Mucosa of gallbladder (tissue), 1 donor: ENCODE data around the gene LDAF1. TPM values are rescaled to one million over a fixed set of nuclear protein-coding genes. Genes with fewer than 3 reads are reported as not detected.
A peak's percentile ranks its signal among the peaks of the same experiment; 100 is the strongest.
"Not testable (repeated sequence)": the region's sequence is repeated elsewhere in the genome, so short reads cannot be mapped to it uniquely, and the experiment has no call there.

ENCODE experiments used
- DNase-seq: peaks from one replicate; pipeline ENCODE4 v3.0.0-alpha.2; 2020; ENCODE audit warnings: low spot score
- total RNA-seq: library from RNA; stranded (reverse); gene quantifications from one replicate; pipeline ENCODE4 v1.2.1, GENCODE V29; 2021
- donor health status: DM: no; HTN: no; CAD: no.

The LDAF1 gene
- 61.5 TPM for total RNA-seq

DNA sequence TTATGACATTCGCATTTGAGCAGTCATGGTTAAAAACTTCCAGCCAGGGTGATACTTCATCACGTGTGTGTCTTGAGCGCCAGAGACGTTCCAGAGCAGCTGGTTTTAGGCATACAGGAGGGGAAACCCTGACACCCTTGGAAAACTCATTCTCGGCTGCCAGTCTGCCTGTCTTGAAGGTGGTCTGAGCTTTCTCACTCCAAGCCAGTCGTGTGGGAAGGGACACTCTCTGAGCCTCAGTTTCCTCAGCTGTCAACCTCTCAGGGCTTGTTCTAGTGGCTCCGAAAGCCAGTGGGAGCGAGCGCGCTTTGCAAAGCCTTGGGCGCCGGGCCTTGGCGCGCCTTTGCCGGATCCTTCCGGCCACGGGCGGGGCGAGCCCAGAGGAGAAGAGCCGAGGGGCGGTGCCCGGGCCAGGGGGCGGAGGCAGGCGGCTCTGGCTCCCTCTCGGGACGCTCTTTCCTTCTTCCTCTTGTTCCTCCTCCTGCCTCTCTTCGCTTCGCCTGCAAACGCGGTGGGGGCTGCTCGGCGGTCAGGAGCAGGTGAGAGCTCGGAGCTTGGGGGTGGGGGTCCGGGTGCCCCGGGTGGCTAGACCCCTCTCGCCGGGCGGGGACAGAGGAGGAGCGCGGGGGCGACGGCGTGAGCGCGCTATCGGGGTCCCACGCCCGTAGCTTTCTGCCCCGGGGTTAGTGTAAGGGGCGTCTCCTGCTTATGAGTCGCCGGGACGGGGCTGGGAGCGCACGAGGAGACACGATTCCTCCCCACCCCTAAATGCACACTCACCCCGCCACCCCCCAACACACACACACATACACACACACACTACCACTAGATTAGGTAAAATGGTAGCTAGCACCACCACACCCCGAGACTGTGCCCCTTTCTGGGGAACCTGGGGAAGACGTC lies at the start of gene LDAF1:
TSS of gene LDAF1 (plus strand) at position 467 of the 903 bp plus-strand sequence. CDS start 2,509 bp downstream, outside the sequence.
- peak; percentile 84 for DNase-seq

- not testable (repeated sequence) for DNase-seq
Observed at GRCh38 chr16:21115551-21115950, 42.9 kb upstream of the LDAF1 start.

GRCh38 chr16:21116148-21116693 lies 42.3 kb upstream of the LDAF1 start:
- no peak for DNase-seq

DNA sequence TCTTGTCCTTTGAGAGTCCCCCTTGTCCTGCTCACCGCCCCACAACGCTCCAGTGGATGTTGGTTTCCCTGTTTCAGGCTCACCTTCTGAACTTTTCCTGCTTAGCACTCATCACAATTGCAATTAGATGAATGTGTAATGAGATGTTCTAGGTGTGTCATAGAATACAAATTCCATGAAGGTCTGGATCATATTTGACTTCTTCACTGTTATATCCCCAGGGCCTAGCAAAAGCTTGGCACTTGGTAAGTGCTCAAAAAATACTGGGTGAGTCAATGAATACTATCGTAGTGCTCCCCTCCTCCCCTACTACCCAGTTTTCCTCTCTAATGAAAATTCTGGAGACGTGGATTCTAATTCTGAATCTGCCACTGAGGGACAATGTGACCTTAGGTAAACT lies 40.9 kb upstream of the LDAF1 start:
- no peak for DNase-seq

- DNase-seq, result no peak
Observed at GRCh38 chr16:21120976-21121520, 37.4 kb upstream of the LDAF1 start.

- no peak for DNase-seq
Observed at GRCh38 chr16:21125191-21125590, 33.3 kb upstream of the LDAF1 start.

DNA sequence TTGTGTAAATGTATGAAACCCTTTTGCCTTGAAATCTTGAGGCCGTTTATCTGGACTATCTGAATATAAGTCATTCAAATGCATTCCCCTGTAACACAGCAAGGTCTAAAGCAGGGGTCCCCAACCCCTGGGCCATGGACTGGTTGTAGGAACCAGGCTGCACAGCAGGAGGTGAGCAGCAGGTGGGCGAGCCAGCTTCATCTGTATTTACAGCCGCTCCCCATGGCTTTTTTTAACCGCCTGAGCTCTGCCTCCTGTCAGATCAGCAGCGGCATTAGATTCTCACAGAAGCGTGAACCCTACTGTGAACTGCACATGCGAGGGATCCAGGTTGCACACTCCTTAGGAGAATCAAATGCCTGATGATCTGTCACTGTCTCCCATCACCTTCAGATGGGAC lies 32.0 kb upstream of the LDAF1 start:
- DNase-seq, result no peak

- no peak for DNase-seq
Observed at GRCh38 chr16:21128991-21129390, 29.5 kb upstream of the LDAF1 start.

GRCh38 chr16:21130811-21131210 lies 27.7 kb upstream of the LDAF1 start:
- no peak for DNase-seq

DNA sequence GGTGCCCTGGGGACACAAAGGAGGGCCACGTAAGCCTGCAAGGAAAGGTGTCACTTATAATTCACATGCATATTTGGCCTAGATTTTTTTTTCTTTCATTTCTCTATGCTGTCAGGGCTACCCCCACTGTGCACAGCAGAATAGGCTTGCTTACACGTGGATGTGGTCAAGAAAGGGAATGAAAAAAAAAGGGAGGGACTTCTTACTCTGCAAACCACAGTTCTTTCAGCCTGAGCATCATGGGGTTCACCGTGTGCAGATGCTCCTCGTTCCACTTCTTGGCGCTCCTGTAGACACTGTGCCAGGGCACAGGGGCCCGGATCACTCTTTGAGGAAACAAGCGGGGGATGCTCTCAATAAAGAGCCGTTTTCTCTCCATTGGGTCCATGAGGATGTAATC lies 24.4 kb upstream of the LDAF1 start:
- DNase-seq, result no peak

- no peak for DNase-seq
Observed at GRCh38 chr16:21145738-21146137, 12.7 kb upstream of the LDAF1 start.

DNA sequence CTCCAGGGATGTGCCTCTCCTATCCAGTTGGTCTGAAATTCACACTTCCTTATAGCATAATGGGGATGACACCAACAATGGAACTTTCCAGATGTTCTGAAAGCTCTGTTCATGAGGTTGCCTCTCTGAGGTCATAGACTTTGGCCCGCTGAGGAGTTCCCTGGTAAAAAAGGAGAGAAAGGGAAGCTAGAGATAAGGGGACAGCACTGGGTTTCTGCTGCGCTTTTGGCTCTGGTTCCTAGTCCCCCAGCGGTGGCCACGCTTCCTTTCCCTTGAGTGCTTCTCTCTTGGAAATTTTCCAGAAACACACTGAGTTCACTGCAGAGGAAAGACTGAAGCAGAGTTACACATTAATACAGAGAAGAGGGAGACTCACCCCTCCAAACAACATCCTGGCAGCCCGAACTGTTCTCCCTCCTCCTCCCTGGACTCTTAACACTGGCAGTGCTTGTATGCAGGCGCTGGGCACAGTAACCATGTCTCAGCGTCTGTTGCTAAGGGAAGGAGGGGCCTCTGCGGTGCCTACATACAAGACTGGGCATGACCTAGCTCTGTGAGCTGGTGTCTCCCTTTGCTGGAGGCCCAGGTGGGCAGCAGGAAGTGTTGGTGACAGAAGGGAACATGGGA lies 8.0 kb upstream of the LDAF1 start, which contains the start of gene DNAH3:
TSS of gene DNAH3 (minus strand) at position 472 of the 627 bp plus-strand sequence. CDS start 527 bp downstream, outside the sequence.
- DNase-seq, result no peak

DNA sequence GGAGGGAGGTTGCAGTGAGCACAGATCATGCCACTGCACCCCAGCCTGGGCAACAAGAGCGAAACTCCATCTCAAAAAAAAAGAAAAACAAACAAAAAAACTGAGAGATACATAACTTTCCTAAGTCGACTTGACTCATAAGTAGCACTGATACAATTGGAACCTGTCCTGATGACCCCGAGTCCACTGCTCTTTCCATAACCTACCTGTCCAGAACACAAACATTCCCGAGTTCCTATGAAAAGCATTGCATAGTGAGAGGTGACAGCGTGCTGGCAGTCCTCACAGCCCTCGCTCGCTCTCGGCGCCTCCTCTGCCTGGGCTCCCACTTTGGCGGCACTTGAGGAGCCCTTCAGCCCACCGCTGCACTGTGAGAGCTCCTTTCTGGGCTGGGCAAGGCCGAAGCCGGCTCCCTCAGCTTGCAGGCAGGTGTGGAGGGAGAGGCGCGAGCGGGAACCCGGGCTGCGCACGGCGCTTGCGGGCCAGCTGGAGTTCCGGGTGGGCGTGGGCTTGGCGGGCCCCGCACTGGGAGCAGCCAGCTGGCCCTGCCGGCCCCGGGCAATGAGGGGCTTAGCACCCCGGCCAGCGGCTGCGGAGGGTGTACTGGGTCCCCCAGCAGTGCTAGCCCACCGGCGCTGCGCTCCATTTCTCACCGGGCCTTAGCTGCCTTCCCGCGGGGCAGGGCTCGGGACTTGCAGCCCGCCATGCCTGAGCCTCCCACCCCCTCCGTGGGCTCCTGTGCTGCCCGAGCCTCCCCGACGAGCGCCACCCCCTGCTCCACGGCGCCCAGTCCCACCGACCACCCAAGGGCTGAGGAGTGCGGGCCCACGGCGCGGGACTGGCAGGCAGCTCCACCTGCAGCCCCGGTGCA lies 6.1 kb upstream of the LDAF1 start:
- not testable (repeated sequence) for DNase-seq

- not testable (repeated sequence) for DNase-seq
Observed at GRCh38 chr16:21153124-21153729, 5.2 kb upstream of the LDAF1 start.

DNA sequence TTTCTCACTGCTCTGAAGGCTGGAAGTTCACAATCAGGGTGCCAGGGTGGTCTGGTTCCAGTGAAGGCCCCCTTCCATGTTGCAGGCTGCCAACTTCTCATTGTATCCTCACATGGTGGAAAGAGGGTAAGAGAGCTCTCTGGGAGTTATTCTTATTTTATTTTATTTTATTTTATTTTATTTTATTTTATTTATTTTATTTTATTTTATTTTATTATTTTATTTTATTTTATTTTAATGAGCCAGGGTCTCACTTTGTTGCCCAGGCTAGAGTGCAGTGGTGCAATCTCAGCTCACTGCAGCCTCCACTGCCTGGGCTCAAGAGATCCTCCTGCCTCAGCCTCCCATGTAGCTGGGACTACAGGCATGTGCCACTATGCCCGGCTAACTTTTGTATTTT lies 2.5 kb upstream of the LDAF1 start:
- DNase-seq, result not testable (repeated sequence)

DNA sequence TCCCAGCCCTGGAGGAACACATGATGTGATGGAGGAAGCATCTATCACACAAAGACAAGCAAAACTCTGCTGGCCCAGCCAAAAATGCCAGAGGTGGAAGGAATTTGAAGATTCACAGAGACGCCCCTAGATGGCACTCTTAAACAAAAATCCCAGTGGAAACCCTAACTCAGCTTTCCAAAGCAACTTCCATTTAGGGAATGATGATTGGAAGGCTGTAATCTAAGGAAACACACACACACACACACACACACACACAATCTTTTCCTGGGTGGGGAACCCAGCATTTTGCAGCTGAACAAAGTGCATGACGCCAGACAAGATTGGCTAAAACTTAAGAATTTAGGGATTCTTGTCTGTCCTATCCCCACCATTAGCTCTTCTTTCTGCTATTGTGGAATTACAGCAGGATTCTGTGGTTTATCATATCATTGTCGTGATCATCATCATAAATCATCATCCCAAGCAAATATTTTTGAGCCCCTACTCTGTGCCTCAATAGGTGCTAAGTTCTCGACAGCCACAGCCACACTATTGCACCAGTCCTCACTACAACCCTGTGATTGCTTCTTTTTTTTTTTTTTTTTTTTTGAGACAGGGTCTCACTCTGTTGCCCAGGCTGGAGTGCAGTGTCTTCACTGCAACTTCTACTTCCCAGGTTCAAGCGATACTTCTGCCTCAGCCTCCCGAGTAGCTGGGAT lies 1.6 kb upstream of the LDAF1 start:
- DNase-seq, result peak; percentile 52

- DNase-seq, result no peak
Observed at GRCh38 chr16:21157632-21158031, 842 bp upstream of the LDAF1 start.

DNA sequence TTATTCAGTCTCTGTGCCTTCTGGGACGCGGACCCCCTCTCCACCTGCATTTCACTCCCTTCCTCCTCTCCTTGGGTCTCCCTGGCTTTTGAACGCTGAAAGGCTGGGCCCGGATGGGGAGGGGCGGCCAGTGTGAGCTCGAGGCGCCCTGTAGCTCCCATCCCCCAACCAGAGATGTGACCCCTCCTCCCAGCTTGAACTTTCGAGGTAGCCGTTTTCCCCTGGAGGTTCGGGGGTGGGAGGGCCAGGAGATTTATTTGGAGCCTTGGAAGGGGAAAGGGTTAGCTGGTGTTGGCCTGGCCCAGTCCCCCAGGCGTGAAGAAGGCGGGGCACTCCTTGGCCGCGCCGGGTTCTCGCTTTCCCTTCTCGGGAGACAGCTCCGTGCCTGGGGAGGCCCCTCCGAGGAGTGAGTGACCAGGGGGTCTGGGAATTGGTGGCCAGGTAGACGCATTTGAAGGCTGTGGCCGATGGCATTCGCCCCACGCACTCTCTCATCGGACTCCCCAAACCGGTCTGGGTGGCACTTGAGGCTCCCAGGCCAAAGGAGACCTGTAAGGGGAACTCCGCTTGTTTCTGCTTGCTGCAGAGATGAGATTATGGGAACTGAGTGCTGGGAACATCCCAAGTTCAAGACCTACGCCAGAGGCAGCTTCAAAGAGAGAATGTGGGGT lies 942 bp downstream of the LDAF1 start:
- DNase-seq, result peak; percentile 28

DNA sequence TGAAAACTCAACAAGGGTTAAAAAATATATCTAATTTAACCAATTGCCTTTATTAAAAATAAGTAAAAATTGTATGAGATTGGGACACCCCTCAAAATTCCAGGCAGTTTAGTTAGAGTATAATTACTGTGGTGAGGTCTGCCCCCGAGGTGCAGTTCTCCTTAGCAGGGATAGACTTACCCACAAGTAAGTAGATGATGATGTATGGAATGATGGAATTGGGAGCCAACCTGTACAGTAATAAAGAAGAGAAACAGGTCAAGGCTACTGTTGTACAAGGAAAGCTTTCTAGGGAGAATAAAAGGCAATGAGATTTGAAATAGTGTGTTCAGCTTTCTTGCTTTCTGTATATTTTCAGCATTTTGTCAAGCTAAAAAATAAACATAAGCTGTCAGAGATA lies 1.8 kb downstream of the LDAF1 start:
- no peak for DNase-seq

DNA sequence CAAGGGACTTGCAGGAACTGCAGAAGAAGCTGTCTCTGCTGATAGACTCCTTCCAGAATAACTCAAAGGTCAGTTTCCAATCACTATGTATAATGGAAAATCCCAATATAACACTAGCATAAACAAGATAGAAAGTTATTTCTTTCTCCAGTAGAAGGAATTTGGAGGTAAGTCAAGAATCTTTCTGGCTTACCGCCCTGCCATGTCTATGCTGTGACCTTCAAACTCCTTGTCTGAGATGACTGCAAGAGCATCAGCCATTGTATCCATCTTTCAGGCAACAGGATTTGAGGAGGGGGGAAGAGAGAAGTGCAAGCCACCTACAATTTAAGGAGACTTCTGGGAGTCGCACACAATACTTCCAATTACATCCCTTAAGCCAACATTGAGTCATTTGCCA lies 2.7 kb downstream of the LDAF1 start:
- no peak for DNase-seq
